HG03097 (cell line): Measurements from ENCODE around the gene ZBTB40.

Experiments used
- ATAC-seq: cut with Tn5 transposase; IDR thresholded peaks from one replicate; pipeline ENCODE4 v1.9.1; 2021; ENCODE audit not compliant: unreplicated experiment, low FRiP score

The ZBTB40 gene

GRCh38 chr1:22547818-22548462 is 96.3 kb downstream of the ZBTB40 start:
- no peak for ATAC-seq

DNA sequence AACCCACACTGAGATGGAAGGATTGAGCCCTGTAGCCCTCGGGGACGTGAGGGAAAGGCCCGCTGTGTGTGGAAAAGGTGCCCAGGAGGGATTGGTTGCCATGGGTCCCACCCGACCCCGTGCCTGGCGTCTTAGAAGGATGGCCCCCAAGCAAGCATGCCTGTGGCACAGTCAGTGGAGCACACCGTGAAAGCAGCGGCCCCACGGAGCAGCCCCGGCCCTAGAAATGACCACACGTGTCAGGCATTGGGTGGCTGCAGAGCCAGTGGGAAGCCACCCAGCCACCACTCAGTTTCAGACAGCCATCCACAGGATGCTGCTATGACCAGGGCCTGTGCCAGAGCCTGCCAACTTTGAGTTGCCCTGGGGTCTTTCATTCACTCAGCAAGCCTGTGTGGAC is 98.4 kb downstream of the ZBTB40 start:
- no peak for ATAC-seq

GRCh38 chr1:22551591-22551990 is 99.9 kb downstream of the ZBTB40 start:
- no peak for ATAC-seq

DNA sequence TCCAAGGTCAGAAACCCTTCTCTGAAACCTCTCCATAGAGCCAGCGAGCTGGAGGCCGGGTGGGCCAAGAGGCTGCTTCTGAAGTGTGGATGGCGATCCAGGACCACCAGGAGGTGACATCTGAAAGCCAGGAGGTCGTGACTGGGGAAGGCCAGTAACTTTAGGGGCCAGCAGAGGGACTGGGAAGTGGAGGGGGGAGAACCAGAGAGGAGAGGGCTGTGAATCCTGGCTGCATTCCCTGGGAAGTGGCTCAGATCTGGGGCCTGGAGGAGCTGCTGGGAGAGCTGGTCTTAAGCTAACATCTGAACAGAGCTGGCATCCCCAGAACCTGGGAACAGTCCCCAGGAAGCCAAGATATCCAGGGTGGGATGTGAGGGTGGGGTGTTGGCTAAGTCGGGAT is 100.4 kb downstream of the ZBTB40 start:
- ATAC-seq: no peak

DNA sequence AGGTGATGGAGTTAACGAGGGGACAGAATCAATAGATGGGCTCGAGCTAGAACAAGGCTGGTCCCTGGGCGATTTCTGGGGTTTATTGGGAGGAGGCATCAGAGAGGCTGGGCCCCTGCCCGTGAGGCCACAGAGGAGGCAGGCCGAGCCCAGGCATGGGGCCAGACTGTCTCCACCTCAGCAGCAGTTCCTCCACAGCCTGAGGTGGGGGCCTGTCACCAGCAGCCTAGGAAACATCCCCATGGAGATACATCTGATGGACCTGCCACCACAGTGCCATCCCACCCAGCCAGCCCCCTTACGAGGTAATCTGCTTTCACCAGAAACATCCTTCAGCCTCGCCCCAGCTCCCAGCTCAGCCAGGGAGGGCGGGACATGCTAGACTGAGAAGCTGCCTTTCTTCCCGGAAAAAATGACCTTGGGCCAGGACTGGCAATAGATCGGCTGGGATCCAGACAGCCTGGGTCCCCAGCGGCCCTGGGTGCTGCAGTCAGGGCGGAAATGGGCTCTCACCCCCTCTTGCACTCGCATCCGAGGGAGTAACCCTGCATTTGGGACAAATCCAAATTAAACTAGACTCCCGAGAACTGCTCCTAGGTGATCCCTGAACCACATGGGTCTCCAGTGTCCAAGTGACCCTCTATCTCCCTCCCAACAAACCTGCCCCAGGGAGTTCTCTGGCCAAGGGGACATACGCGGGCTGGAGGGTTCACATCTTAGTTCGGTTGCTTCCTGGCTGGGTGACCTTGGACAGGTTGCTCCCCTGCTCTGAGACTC is 101.6 kb downstream of the ZBTB40 start:
- no peak for ATAC-seq

- no peak for ATAC-seq
Observed at GRCh38 chr1:22553991-22554522, 102.4 kb downstream of the ZBTB40 start.

DNA sequence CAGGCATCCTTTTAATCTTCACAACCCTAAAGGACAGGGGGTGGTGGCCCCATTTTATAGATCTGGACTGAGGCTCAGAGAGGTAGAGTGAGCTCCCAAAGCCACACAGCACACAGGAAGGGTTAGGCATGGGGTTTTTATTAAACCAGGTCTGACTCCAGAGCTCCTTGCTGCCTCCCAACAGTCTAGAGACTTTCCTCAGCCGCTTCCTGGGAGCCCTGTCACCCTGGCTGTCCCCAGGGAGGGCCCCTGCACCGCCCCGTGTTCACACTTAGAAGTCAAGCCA is 103.7 kb downstream of the ZBTB40 start:
- no peak for ATAC-seq

- ATAC-seq: no peak
Observed at GRCh38 chr1:22556391-22557104, 104.9 kb downstream of the ZBTB40 start.

- no peak for ATAC-seq
Observed at GRCh38 chr1:22557341-22557950, 105.8 kb downstream of the ZBTB40 start.

GRCh38 chr1:22562584-22563583 is 111.2 kb downstream of the ZBTB40 start, which contains the start of gene EPHA8:
Gene EPHA8 (plus strand): TSS chr1:22563489. CDS start chr1:22563636, 147 bp downstream.
- no peak for ATAC-seq

- no peak for ATAC-seq
Observed at GRCh38 chr1:22563671-22564602, 112.3 kb downstream of the ZBTB40 start.

- ATAC-seq: no peak
Observed at GRCh38 chr1:22566161-22566560, 114.5 kb downstream of the ZBTB40 start.

DNA sequence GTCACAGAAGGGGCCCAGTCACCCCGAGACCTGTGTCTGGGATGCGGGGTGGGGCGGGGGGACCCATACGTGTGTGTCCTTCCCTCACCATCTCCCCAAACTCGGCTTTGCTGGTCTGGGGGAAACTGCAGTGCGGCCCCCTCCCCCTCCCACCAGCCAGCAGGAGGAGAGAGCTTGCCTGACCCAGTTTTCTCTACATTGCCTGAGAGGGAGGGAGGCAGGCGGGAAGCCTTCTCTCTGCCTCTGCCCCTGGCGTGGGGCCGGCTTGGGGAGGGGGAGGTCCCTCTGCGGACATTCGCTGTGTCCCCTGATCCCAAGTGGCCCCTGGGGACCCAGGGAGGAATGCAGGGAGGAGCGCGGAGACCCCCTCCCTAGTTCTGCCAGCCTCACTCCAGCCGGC is 115.5 kb downstream of the ZBTB40 start:
- no peak for ATAC-seq

DNA sequence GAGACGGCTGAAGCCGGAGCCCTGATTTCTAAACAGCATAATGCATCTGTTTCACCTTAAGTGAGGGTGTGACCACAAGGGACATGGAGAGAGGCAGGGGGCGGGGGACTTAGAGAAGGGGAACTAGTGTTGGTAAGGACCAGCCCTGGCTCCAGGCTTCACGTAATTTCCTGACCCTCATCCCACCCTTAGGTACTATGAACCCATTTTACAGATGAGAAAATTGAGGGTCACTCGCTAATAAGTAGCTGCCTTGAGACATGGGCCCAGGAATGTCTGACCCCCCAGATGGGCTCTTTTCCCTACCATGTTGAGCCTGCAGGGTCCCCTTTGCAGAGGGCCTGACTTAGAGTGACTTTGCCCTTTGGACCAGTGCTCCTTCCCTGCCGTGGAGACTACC is 116.3 kb downstream of the ZBTB40 start:
- no peak for ATAC-seq

DNA sequence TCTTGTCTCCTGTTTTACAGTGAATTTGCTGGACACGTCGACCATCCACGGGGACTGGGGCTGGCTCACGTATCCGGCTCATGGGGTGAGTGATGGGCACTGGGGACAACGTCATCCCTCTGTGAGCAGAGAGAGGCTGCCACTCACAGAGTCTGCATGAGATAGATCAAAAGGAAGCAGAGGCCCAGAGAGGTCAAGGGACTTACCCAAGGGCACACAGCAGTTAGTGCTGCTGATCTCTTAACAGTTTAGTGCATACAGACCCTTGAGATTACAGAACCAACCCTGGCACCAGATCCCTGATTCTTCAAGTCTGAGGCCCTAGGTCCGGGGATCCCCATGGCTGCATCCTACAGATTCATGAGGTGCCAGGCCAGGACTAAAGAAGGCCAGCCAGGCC is 117.6 kb downstream of the ZBTB40 start:
- no peak for ATAC-seq

DNA sequence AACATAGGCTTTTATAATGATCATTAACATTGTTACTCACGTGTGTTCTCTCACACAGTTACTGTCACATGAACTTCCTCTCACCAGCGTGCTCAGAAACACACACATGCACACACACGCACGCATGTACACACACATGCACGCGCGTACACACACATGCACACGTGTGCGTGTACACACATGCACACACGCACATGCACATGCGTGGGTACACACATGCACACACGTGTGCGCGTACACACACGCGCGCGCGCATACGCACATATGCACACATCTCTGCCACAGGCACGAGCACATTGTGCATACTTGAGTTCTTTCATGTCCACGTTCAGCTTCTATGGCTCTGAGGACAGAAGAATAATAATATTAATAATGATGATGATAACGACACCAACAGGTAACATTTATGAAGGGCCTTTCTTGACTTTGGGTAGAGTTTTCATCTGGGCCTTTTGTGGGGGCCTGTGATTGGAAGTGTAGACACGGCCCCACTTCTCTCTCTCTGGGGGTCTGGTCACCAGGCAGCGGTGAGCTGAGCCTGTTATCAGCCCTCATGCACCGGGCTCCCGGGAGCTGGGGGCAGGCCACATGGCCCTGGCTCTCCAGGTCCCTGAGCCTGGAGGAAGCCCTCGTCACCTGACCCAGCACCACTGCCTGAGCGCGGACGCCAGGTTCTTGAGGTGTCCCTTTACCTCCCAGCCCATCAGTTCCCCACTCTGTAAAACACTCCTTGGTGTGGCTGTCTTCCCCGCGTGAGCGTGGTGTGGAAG is 118.7 kb downstream of the ZBTB40 start:
- ATAC-seq: no peak

- ATAC-seq: no peak
Observed at GRCh38 chr1:22572818-22573217, 121.2 kb downstream of the ZBTB40 start.

- no peak for ATAC-seq
Observed at GRCh38 chr1:22573237-22573636, 121.6 kb downstream of the ZBTB40 start.
